ENCODE measurements around the gene GTF2IRD1.
"Not testable (repeated sequence)": the region's sequence is repeated elsewhere in the genome, so short reads cannot be mapped to it uniquely, and the experiment has no call there.

Gene GTF2IRD1

GRCh38 chr7:74453322-74454011, at the start of gene GTF2IRD1:
GTF2IRD1 (plus strand) TSS chr7:74453906; CDS start chr7:74508081, 54,175 bp downstream.
- DNase-seq (ENCODE audit: low spot score), result peak; percentile 86

DNA sequence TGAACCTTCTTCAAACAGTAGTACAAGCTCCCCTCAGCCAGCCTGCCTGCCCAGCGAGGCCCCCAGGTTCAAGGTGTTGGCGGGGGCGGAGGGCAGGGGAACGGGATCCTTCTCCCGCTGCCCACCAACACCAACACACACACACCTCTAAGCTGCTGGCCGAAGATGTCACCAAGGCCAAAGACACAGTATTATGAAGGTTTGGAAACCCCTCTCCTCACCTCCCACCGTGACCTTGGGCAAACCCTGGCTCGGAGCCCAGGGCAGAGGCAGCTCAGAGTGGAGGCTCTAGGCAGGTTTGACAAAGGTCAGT, 49.4 kb upstream of the GTF2IRD1 start:
- DNase-seq (ENCODE audit: low spot score), result no peak

DNA sequence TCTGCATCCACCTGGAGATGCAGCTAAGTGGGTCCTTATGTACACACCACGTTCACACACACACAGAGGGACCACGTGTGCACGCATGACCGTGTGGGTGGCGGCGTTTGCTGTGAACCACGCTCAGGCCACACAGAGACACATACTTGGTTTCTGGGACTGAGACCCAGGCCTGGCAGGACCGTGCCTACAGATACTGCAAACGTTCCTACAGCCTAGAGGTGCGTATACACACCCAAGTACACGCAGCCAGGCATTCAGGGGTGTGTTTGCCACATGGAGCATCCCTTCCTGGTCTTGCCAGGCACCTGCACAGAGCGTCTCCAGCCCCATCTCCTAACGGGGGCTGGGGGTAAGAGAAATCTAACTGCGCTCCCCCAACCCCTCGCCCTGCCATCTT, 49.0 kb upstream of the GTF2IRD1 start:
- DNase-seq (ENCODE audit: low spot score), result no peak

- no peak for DNase-seq (ENCODE audit: low spot score)
Observed at GRCh38 chr7:74405191-74405898, 48.4 kb upstream of the GTF2IRD1 start.

DNA sequence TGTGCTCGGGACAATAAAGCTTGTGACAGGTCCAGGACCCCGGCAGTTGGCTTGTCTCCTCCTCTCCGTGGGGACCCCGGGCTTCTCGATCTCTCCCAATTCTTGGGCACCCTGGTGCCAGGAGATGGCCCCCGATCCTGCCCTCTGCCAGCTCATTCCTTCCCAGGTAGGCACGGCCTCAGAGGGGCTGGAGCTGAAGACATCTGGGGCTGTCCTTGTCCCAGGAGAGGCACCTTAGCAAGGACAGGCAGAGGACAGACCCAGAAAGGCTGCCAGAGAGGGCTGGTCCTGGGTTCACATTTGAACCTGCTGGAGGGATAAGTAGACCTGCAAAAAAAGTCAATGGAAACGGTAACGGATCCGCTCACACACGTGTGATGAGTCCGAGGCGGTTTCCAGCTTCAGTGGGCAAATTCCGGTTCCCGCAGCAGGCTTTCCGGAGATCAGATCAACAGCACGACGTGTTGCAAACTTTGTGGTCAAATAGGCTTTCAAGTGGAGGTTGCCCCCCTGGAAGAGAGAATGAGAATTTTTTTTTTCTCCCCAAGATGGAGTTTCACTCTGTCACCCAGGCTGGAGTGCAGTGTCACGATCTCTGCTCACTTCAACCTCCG, 47.7 kb upstream of the GTF2IRD1 start:
- DNase-seq (ENCODE audit: low spot score), result no peak

DNA sequence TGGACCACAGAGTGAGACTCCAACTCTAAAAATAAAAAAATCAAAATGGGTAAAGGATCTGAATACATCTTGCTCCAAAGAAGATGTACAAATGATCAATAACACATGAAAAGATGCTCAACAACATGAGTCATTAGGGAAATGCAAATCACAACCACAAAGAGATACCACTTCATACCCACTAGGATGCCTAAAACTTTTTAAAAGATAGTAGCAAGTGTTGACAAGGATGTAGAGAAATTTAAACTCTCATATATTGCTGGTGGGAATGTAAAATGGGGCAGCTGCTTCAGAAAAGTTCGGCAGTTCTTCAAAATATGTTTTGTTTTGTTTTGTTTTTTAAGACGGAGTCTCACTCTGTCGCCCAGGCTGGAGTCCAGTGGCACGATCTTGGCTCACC, 45.7 kb upstream of the GTF2IRD1 start:
- no peak for DNase-seq (ENCODE audit: low spot score)

DNA sequence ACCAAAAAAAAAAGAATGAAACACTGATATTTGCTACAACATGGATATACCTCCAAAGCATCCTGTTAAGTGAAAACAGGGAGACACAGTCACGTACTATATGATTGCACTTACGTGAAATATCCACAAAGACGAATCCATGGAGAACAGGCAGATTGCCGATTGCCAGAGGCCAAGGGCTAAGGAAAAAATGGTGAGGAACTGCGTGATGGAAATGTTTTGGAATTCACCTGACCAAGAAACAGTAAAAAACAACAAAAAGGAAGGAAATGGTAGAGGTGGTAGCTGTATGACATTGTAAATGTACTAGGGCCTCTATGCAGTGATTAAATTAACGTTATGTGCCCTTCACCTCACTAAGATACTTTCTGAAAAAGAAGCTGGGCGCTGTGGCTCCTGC, 44.1 kb upstream of the GTF2IRD1 start:
- DNase-seq (ENCODE audit: low spot score), result no peak

- DNase-seq (ENCODE audit: low spot score), result no peak
Observed at GRCh38 chr7:74410772-74411171, 42.9 kb upstream of the GTF2IRD1 start.

- not testable (repeated sequence) for DNase-seq (ENCODE audit: low spot score)
Observed at GRCh38 chr7:74411571-74411970, 42.1 kb upstream of the GTF2IRD1 start.

DNA sequence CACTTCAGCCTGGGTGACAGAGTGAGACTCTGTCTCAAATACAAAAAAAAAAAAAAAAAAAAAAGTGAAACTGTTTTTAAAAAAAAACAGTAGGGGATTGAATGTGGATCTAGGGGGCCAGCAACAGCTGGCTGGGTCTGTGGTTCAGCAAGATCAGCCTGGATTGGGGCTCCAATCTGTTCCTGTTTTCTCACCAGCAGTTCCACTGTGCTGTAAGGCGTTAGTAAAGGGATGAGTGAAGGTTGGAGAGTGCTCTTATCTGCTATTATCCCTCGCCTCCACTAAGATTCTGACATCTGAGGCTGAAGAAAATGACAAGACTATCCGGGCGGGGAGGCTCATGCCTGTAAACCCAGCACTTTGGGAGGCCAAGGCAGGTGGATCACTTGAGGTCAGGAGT, 41.6 kb upstream of the GTF2IRD1 start:
- DNase-seq (ENCODE audit: low spot score), result no peak

GRCh38 chr7:74412603-74413002, 41.1 kb upstream of the GTF2IRD1 start:
- DNase-seq (ENCODE audit: low spot score), result no peak

GRCh38 chr7:74414595-74415333, 38.9 kb upstream of the GTF2IRD1 start:
- not testable (repeated sequence) for DNase-seq (ENCODE audit: low spot score)

- DNase-seq (ENCODE audit: low spot score), result peak; percentile 82
Observed at GRCh38 chr7:74417419-74417971, 36.2 kb upstream of the GTF2IRD1 start.

- no peak for DNase-seq (ENCODE audit: low spot score)
Observed at GRCh38 chr7:74418076-74418475, 35.6 kb upstream of the GTF2IRD1 start.

- DNase-seq (ENCODE audit: low spot score), result no peak
Observed at GRCh38 chr7:74418538-74418937, 35.2 kb upstream of the GTF2IRD1 start.

- not testable (repeated sequence) for DNase-seq (ENCODE audit: low spot score)
Observed at GRCh38 chr7:74419232-74419631, 34.5 kb upstream of the GTF2IRD1 start.

DNA sequence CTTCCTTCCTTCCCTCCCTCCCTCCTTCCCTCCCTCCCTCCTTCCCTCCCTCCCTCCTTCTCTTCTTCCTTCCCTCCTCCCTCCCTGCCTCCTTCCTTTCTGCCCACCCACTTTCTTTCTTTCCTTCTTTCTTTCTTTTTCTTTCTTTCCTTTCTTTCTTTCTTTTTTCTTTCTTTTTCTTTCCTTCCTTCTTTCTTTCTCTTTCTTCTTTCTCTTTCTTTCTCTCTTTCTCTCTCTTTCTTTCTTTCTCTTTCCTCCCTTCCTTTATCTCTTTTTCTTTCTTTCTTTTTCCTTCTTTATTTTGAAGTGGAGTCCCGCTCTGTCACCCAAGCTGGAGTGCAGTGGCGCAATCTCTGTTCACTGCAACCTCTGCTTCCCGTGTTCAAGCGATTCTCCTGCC, 33.7 kb upstream of the GTF2IRD1 start:
- no peak for DNase-seq (ENCODE audit: low spot score)

GRCh38 chr7:74424291-74424880, 29.3 kb upstream of the GTF2IRD1 start:
- no peak for DNase-seq (ENCODE audit: low spot score)

GRCh38 chr7:74428023-74428422, 25.7 kb upstream of the GTF2IRD1 start:
- no peak for DNase-seq (ENCODE audit: low spot score)

DNA sequence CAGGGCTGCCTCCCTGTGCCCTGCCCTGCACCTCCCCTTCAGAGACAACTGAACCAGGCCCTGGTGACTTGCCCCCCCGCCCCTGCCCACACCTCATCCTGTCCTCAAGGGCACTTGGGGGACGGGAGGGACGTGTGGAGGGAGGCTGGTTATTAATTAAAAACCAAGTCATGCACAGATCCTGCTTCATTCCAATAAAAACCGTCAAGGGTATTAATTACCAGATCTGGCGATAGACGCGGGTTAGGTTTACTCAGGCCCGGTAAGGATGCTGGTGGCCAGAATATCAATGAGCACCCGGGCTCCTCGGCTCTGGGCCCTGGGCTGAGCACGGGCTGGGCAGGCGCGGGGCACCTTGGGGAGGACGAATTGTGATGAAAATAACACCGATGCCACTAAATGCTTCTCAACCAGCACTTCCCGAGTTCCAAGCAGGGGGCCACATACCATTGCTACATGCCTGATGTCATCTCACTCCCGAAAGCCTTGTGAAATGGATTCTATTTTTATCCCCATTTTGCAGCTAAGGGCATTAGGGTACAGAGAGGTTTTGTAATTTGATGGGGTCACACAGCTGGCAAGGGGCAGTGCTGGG, 24.5 kb upstream of the GTF2IRD1 start:
- no peak for DNase-seq (ENCODE audit: low spot score)

- not testable (repeated sequence) for DNase-seq (ENCODE audit: low spot score)
Observed at GRCh38 chr7:74430409-74430808, 23.3 kb upstream of the GTF2IRD1 start.
